GM12891 (cell line): ENCODE data around the gene EI24.

Source experiments
- PAX5 ChIP-seq: IDR thresholded peaks from 2 replicates; pipeline ENCODE4 v1.6.1; 2011; ENCODE audit warnings: low read length, moderate library complexity, mild to moderate bottlenecking; ENCODE audit not compliant: insufficient read depth, severe bottlenecking
- POLR2A ChIP-seq: IDR thresholded peaks from 2 replicates; pipeline ENCODE4 v1.6.1; 2011; ENCODE audit warnings: low read depth, low read length, control low read depth
- POLR2AphosphoS5 ChIP-seq: IDR thresholded peaks from 2 replicates; pipeline ENCODE4 v1.6.1; 2011; ENCODE audit warnings: low read depth, low read length, control low read depth
- POU2F2 ChIP-seq: IDR thresholded peaks from 2 replicates; pipeline ENCODE4 v1.6.1; 2011; ENCODE audit warnings: low read depth, mild to moderate bottlenecking, control low read depth, low read length, moderate library complexity
- TAF1 ChIP-seq: IDR thresholded peaks from 2 replicates; pipeline ENCODE4 v1.6.1; 2011; ENCODE audit warnings: low read depth, low read length, control low read depth

DNA sequence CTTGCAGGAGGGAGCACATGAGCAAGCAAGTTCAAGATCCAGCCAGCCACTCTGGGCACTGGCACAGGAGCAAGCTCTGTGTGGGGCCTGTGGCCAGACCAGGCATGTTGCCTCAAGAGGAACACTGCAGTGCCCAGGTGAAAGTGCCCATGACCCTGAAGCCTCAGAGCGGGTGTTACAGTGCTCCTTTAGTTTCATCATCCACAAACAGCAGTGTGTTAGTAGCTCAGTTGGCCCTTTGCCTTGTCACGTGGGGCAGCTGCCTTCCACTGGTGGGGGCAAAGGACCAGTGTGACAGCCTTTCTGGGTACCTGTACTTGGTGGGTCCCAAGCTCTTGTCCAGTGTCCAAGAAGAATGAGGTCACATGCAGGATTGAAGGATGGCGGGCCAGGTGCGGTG is 3.0 kb upstream of the EI24 start:
- no peak for TF ChIP-seq POLR2A
- TF ChIP-seq POU2F2, result no peak
- no peak for TF ChIP-seq PAX5
- TF ChIP-seq TAF1, result no peak
- no peak for TF ChIP-seq POLR2AphosphoS5
